Measurements from ENCODE around the gene ASIC2.

GRCh38 chr17:33009636-33010035, 283.5 kb downstream of the ASIC2 start:
- TF ChIP-seq POLR2A (IDR thresholded peaks at IDR 0.05; ENCODE audit: low read length) (no peak), GATA1 (IDR thresholded peaks at IDR 0.05; ENCODE audit: low read depth, low read length) (no peak)

All from erythroblast (primary cell).